Thyroid gland (tissue), 4 donors: ENCODE results near the gene IGIP. TPM values are rescaled to one million over a fixed set of nuclear protein-coding genes. Genes with fewer than 3 reads are reported as not detected.

Experiments used
- DNase-seq, 2 donors: peaks; one replicate each; pipeline ENCODE4 v3.0.0-alpha.2; 2019
- H3K27ac ChIP-seq, 3 donors: fragments of 200-600 bp; sonication (generic); 1 replicate in 2 of 3; 2 replicates in 1 of 3; pipeline ENCODE4 v1.5.1; 2016 to 2019; ENCODE audit warnings: mild to moderate bottlenecking in 1 of 3, moderate library complexity in 1 of 3
- H3K27me3 ChIP-seq: fragments of 200-600 bp; sonication (generic); one replicate; pipeline ENCODE4 v1.5.1; 2019
- H3K36me3 ChIP-seq, 2 donors: fragments of 200-600 bp; sonication (generic); one replicate each; pipeline ENCODE4 v1.5.1; 2016 to 2019
- H3K4me1 ChIP-seq, 2 donors: fragments of 200-600 bp; sonication (generic); one replicate each; pipeline ENCODE4 v1.5.1; 2017 to 2019
- H3K4me3 ChIP-seq, 3 donors: fragments of 200-600 bp; sonication (generic); replicated peaks in 1 of 3; 1 replicate in 2 of 3; 2 replicates in 1 of 3; pipeline ENCODE4 v1.5.1; 2016; ENCODE audit warnings: mild to moderate bottlenecking in 1 of 3
- H3K9me3 ChIP-seq: fragments of 200-600 bp; sonication (generic); one replicate; pipeline ENCODE4 v1.5.1; 2017
- CTCF ChIP-seq, 6 experiments: fragments of 200-600 bp in 3 of 6; fragments of 450-650 bp in 3 of 6; sonication (generic) in 3 of 6; IDR thresholded peaks; one replicate each; pipeline ENCODE4 v1.5.1; 2016 to 2019; ENCODE audit warnings: antibody characterized with exemption in 6 of 6, mild to moderate bottlenecking in 2 of 6, inconsistent platforms in 1 of 6, moderate library complexity in 1 of 6
- POLR2A ChIP-seq, 2 donors: fragments of 450-650 bp; IDR thresholded peaks; one replicate each; pipeline ENCODE4 v1.6.1; 2017; ENCODE audit warnings: antibody characterized with exemption in 2 of 2, mild to moderate bottlenecking in 2 of 2, moderate library complexity in 1 of 2
- WGBS, 2 donors: methylation state at CpG; one replicate each; pipeline ENCODE4 v1.1.5; 2017; 5-methylcytosine and 5-hydroxymethylcytosine counted together
- intact Hi-C: fragments of 100-400 bp; cut with DNase I; formaldehyde crosslinking; loops from one replicate; pipeline ENCODE4 v1.15.1; 2023
- total RNA-seq, 4 donors: library from RNA; depleted of rRNA; stranded (reverse); fragments of >200 nt; gene quantifications; one replicate each; pipeline ENCODE4 v1.2.3, GENCODE V29; 2016

IGIP gene
- total RNA-seq, 4 donors from 2014 or later = 25.1 to 41.3 (median 28.6) TPM

- no peaks in the 10 kb centered on the region for H3K36me3 ChIP-seq
- no peaks in the 10 kb centered on the region for H3K27me3 ChIP-seq
- intact Hi-C loops = loop anchor here (5.0 kb wide), 1 partner anchor 37 kb away; no protein-coding TSS in a partner anchor
- no peaks in the 10 kb centered on the region for H3K9me3 ChIP-seq
- H3K27ac ChIP-seq = no peak overlapping the region
- H3K4me3 ChIP-seq = no peak overlapping the region
- no peak for DNase-seq
- WGBS, 2 donors = 85 to 86% methylated on average over 1 of the region's 1 CpG
- H3K4me1 ChIP-seq = peaks cover 34 to 45% of the 10 kb centered on the region in 2 donors
- TF ChIP-seq POLR2A (IDR thresholded peaks at IDR 0.05) (no peak), CTCF (IDR thresholded peaks at IDR 0.05) (no peak)
These were observed 15.1 kb upstream of the IGIP start for GRCh38 chr5:140110646-140110957.

- intact Hi-C loops = loop anchor here (5.0 kb wide), 1 partner anchor 36 kb away; no protein-coding TSS in a partner anchor
- Histone ChIP-seq H3K27ac (no peak overlapping the region), H3K36me3 (no peaks in the 10 kb centered on the region), H3K4me3 (no peak overlapping the region), H3K9me3 (no peaks in the 10 kb centered on the region), H3K27me3 (no peaks in the 10 kb centered on the region), H3K4me1 (peaks cover 40 to 50% of the 10 kb centered on the region in 2 donors)
- WGBS, 2 donors = 88% methylated on average over 18 of the region's 18 CpGs
- no peak for DNase-seq
- no peak for TF ChIP-seq POLR2A (IDR thresholded peaks at IDR 0.05)
- no peak for TF ChIP-seq CTCF (IDR thresholded peaks at IDR 0.05)
These were observed 14.5 kb upstream of the IGIP start for GRCh38 chr5:140111011-140111858.

GRCh38 chr5:140111859-140112551, 13.7 kb upstream of the IGIP start:
- no peak for DNase-seq
- H3K36me3 ChIP-seq = no peaks in the 10 kb centered on the region
- H3K9me3 ChIP-seq = no peaks in the 10 kb centered on the region
- TF ChIP-seq CTCF (IDR thresholded peaks at IDR 0.05) = no peak
- TF ChIP-seq POLR2A (IDR thresholded peaks at IDR 0.05) = no peak
- peaks cover 42 to 48% of the 10 kb centered on the region in 2 donors for H3K4me1 ChIP-seq
- no peaks in the 10 kb centered on the region for H3K27me3 ChIP-seq
- H3K4me3 ChIP-seq = no peak overlapping the region
- intact Hi-C loops = loop anchor here (5.0 kb wide), 1 partner anchor 35 kb away; no protein-coding TSS in a partner anchor
- whole genome bisulfite sequencing, 2 donors = 83% methylated on average over 8 of the region's 8 CpGs
- peak overlapping the region in 1 of 3 donors; percentile 92 for H3K27ac ChIP-seq

GRCh38 chr5:140112685-140113179, 13.0 kb upstream of the IGIP start:
- no peaks in the 10 kb centered on the region for H3K27me3 ChIP-seq
- DNase-seq = peak in 1 of 2 donors; percentile 3
- intact Hi-C loops = loop anchor here (5.0 kb wide), 1 partner anchor 35 kb away; no protein-coding TSS in a partner anchor
- 45 to 68% methylated on average over 6 to 12 of the region's 13 CpGs for WGBS, 2 donors
- H3K4me1 ChIP-seq = peaks cover 45 to 47% of the 10 kb centered on the region in 2 donors
- peak overlapping the region in 2 of 3 donors; percentile 92 to 94 for H3K27ac ChIP-seq
- no peak for TF ChIP-seq POLR2A (IDR thresholded peaks at IDR 0.05)
- no peak for TF ChIP-seq CTCF (IDR thresholded peaks at IDR 0.05)
- no peaks in the 10 kb centered on the region for H3K9me3 ChIP-seq
- H3K36me3 ChIP-seq = no peaks in the 10 kb centered on the region
- peak overlapping the region in 1 of 3 donors; percentile 79 for H3K4me3 ChIP-seq
